NCI-H1436 treated with DMSO at 0.1 percent for 48 hours (cell line): ENCODE results near the gene RPL27A.

Experiments
- DNase-seq: peaks from one replicate; lab custom pipeline; 2025; lab: John Stamatoyannopoulos, UW

The RPL27A gene

DNA sequence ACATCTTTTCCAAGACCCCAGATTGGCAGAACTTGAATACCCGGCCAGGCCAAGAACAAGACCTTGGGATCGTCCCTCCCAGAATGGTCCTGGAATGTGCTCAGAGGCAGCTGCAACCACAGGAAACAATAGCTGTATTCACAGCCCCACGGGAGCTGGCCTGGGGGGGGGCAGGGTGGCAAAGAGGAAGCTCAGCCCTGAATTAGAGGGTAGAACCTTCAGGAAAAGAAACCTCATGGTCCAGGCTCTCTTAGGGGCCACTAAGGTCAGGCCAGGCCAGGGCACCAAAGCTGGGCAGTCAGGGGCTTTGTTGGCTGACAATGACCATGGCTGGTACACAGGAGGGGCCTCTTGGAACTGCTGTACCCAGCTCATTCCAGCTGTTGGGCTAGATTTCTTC, 17.3 kb downstream of the RPL27A start:
- DNase-seq: no peak

DNA sequence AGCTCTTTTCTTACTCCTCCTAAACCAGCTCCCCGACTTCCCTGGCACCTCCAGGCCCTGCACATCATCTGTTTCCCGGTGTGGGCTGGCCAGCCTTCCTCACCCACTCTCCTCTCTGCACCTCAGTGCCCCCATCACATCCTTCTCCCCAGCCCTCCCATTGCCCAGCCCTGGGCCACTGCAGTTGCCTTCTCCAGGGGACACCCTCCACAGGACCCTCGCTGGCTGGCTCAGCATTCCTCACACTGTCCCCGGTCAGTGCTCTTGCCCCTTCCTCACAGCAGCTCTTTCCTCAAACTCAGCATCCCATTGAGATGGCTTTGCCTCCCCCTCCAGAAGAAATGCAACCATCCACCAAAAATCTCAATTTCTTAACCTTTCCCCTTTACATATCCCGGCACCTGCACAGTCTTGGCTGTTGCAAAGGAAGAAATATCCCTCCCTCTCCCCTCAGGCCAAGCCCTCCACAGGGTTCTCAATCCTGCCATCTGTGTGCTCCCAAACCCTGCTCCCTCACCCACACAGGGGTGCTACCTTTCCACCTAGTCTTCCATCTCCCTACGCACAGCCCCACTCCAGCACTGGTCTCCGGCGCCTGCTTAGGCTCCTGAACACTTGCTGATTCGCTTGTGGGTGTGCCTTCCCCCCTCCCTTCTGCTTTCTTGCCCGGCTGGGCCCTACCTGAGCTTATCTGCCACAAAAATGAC, 19.5 kb downstream of the RPL27A start:
- no peak for DNase-seq

DNA sequence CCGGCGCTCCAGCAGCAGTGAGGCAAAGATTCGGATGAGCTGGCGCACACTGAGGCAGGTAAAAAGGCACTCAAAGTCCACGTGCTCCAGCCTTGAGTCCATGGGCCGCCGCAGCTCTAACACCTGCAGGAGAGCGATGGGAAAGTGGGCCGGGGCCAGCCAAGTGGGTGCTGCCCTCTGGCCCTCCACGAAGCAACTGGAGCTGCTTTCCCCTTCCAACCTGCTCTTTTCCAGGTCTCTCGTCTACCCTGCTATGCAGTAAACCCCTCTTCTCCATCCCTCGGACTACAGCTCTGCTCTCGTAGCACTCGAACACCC, 20.0 kb downstream of the RPL27A start:
- DNase-seq: no peak

DNA sequence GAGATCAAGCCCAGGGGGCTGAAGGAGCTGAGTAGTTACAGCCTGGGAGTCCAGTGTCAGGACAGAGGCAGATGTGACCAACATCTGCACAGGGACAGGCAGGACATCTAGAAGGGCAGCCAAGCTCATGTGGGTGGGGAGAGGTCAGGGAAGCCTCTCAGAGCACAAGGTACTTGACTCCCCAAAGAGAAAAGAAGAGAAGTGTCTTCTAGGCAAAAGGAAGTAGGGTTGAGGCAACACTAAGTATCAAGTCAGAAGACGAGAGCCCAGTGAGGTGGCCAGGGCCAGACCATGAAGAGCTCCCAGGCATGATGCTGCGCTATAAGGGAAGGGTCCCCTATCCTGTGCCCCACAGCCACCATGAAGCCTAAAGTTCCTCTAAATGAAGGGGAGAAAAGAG, 21.5 kb downstream of the RPL27A start:
- no peak for DNase-seq

DNA sequence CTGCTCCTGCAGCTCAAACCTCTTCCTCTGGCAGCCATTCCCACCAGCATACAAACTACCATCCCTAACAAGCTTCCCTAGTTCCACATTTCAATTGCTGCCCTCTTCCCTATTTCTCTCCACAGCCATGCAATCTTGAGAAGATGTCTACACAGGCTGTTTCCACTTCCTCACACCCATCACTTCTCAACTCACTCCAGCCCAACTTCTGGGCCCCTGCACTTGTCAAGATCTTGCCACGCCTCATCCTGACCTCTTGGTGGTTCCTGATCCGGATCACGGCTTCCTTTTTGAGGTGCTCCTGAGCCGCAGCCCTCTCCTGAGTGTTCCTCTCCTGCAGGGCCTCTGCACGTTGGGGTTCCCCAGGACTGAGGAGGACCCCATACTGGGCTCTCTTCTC, 22.6 kb downstream of the RPL27A start:
- no peak for DNase-seq

DNA sequence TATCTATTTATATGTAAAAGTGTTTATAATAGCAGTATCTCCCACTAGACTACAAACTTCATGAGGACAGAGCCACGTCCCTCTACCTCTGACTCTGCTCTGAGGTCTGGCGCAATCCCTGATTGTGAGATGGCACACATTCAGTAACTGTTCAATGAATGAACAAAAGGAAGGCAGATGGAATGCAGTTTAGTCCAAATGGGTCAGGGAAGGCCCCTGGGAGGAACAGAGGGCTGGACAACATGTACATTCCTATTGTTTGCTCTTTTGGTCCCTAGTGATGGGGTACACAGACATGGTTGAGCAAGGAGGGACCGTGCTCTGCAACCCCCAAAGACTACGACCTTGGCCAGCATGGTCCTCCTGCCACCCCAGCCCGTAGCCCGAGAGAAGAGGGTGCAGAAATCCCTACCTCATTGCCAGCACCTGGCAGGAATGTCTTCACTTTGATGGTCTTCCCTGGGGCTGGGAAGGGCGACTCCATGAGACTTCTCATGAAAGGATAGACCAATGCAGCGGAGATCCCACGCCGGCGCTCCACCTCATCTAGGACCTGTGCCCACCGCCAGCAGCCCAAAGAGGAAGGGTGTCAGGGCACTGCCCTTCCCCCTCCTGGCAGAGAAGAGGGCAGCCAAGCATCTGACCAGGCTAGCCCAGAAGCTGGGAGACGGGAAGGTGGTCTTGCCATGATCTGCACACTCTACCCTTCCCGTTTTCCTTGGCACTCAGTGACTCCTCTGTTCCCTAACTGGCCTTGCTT, 24.3 kb downstream of the RPL27A start:
- DNase-seq: no peak

DNA sequence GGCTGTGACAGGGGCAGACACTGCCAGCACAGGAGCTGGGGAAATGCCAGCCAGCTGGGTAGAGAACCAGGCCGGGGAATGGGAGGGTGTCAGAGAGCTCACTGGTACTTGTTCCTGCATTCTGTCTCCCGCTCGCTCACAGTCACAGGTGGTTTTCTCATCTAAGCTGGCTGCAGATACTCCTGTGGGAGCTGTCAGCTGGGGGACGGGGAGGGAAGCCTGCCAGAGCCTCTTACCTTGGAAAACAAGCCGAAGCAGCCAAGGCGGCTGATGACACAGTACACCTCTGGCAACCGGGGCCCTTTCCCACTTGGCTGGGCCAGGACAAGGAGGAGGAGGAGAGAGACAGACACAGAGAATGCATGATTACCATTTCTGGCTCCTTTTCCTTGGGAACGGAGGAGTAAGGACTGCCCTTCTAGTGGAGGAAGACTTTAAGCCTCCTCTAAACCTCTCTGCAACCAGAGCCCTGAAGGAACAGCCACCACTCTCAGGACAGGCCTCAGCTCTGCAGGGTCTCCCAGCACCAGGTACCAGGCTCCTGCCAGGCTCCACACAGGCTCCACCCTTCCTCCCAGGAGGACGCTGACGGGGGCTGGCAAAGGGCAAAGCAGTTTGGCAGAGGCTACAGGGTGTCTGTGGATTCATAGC, 25.1 kb downstream of the RPL27A start:
- DNase-seq: no peak

DNA sequence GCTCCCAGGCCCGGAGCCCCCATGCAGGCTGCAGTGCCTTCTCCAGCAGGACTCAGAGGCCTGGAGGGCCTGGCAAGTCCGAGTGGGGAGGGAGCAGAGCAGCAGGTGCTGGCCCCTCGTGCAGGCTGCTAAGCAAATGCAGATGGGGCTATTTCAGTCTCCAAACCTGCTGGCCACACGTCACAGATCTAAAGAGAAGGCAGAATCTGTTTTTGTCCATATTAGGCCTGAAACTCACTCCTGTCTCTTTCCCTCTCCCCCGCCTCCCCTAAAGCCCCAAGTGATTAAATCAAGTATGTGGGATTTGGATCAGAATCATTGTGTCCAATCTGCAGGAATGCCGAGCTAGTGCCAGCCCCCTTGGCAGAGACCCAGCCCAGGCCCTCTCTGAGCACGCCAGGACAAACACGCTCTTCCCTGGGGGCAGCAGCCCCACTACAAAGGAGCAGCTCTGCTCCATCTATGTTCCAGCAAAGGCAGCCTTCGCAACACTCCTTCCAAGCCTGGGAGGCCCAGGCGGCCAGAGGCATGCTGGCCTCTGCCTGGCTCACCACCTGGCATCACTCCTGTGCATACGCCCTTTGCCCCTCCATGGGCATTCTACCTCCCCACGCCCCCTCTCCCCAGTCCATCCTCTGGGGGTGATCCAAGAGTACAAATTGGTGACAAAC, 26.5 kb downstream of the RPL27A start:
- DNase-seq: no peak

DNA sequence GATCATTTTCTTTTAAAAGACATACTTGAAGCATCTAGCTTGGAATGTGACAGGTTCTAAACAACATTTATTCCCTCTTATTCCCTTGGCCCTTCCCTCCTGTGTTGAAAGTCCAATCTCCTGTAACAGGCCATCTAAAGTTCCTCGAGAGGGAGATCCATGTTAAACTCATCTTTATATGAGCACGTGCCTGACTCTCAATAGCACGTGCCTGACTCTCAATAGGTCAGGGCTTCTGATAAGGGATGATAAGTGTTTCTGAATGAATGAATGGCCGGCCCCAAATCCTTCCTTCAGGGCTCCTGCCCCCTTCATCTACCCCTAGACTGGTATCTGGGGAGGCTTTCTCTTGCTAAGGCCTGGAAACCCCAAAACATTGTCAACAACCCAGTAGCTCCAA, 27.2 kb downstream of the RPL27A start:
- no peak for DNase-seq

DNA sequence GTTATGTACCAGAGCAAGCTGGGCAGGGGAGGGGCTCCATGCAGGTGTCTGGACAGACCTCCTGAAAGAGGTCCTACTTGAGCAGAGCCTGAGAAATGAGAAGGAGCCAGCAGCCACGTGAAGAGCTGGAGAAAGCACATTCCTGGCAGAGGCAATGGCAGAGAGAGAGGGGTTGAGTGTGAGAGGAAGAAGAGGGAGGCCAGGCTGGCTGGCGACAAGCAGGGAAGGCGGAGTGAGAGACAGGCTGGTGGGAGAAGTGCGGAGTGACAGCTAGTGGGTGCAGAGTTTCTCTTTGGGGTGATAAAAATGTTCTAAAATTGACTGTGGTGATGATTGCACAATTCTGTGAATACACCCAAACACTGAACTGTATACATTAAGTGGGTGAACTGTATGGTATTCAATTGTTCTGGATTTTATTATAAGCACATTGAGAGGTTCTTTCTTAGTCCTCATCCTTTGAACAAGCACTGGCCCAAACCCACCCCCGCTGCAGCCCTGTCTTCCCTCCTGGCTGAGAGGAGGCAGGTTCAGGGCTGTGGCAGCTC, 29.4 kb downstream of the RPL27A start:
- DNase-seq: no peak

DNA sequence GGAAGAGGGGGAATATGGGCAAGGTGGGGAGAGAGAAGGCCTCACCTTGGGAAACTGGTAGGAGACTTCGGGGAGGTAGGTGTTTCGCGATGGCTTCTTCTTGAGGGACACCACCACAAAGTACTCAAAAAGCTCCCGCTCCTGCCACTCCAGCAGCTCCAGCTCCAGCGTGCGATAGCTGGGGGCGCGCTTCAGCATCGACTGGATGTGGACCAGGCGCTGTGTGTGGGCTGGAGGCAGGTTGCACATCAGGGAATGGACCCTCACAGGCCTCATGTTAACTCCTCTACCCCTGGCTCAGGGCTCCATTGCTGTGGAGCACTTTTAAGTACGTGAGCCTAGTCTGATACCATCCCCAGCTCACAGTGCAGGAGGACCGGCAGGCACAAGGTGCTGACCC, 29.9 kb downstream of the RPL27A start:
- DNase-seq: no peak

DNA sequence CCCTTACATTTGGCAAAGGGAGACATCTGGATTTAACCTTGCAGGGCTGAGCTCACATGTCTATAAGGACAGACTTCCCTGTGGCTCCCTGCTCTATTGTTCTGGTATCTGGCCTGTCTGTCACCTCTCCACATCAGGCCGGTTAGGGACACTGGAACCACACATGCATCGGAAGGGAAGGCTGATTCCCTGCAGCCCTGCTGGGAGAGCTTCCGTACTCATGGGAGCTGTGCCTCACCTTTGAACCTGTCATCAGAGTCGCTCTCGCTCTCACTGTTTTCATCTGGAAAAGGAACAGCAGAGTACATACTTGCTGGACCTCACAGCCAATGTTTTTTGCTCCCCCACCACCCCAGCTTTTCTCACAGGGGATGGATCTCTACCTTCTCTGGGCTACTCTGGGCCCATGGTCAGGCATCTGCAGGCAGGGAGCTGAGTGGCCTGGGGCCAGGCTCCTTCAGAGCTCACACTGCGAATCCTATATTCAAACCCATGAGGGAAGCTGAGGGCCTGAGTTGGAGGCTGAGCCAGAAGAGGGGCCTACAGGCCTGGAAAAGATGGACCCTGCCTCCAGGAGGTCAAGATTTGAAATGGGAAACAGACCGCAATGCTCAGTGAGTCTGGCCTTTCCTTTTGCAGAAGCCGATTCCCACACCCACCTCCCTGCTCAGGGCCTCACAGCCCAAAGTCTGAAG, 31.3 kb downstream of the RPL27A start:
- DNase-seq: no peak

DNA sequence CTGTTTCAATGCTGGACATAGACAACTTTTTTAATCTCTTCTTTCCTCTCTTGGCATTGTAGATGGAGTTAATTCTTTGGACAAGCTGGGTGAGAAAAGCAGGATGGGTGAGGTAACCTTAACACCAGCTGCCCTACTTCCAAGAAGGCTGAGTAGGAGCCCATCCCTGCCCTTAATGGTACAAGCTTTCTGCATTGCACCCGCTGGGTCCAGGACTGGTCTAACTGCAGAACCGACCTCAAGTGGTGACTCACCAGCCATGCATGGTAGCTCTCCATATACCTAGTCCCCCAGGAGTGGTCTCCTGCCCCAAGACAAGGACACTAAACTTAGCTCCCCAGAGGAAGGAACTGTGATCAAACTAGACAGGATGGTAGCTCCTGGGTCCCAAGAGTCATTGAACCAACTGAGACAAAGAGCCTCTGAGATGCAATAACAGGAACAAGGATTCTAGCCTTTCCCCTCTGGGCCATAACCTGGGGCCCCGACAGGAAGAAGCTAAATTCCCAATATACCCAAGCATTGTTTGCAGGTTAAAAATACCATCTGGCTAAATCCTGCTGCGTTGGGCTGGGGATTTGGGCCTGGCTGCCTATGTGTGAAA, 32.1 kb downstream of the RPL27A start:
- no peak for DNase-seq

DNA sequence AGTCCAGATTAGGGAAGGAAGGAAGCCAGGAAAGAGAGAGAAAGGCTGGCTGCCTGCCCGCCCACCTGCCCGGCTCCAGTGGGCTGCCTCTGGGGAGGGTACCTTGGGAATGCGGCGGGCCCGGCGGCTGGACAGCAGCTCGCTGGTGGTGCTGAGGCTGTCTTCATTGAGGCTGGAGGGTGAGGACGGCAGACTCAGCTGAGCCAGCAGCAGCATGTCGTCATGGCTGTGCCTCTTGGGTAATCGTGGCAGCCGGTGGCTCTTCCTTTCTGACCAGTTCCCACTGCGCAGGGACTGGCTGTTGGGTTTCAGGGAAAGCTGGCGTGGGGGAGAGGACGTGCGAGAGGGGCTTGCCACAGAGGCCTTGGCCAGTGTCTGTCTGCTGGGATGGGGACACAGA, 32.9 kb downstream of the RPL27A start:
- no peak for DNase-seq

DNA sequence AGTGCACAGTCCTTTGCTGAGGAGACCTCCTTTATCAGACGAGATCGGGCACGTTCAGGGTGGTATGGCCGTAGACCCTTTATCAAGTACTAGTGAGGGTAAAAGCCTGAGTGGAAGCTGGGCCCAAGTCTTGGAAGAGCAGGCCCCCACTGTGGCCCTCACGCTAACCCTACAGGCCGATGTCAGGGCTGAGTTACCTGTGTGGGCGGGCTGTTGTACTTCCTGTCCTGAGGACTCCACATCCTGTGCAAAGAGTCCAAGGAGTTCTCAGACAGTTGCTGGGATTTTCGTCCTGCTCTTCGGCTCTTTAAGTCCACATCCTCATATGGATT, 34.9 kb downstream of the RPL27A start:
- DNase-seq: no peak

DNA sequence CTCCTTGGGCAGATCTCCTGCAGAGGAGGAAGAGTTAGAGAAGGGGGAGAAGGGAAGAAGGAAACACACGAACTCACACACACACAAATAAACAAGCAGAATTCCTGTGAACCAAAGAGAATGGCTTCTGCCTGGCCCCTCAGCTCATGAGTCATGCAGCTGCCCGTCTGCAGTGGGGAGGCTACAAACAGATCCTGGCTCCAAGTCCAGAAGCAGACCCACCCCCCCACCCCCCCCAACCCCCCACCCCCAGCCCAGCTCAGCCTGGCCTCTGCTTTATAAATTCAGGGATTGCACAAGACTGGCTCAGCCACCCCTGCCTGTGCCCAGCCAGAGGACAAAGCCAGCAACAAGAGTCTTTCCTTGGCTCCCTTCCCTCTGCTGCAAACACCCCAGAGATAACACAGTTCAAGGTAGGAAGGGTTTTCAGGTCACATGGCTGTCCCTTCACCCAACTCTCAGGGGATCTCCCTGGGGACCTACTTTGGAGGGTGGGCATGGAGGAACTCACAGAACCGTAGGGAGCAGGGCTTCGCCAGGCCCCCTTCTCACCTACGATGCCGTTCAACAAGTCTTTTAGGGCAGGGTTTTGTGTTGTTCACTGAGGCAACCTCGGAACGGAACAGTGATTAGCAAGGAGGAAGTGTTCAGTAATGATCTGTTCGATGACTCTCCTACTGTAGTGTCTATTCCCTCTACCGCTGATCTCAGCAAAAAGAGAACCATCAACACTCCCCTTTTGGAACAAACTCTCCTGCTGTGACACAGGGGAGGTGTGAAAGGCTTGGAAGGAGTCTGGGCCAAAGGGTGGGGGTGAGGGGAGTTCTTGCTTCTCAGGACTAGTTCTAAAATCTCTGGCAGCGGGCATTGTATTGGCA, 35.5 kb downstream of the RPL27A start:
- no peak for DNase-seq

DNA sequence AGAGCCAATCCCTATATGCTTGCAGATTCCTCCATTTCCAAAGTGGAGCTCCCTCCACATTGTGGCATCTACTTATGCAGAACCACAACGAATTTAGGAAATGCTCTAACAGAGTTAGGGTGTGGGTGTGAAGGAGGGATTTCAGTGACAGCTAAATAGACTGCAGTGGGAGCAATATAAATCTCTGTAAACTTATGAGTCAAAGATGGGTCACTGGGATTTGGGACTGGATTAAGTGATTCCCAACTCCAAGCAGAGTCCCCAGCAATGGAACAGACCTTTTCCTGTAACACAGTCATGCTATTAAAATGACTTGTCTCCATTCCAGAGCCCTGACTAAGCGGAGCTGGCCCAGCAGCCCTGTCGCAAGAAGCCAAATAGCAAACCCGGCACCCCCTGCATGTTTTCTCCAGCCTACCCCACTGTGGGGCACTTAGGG, 36.6 kb downstream of the RPL27A start:
- no peak for DNase-seq

DNA sequence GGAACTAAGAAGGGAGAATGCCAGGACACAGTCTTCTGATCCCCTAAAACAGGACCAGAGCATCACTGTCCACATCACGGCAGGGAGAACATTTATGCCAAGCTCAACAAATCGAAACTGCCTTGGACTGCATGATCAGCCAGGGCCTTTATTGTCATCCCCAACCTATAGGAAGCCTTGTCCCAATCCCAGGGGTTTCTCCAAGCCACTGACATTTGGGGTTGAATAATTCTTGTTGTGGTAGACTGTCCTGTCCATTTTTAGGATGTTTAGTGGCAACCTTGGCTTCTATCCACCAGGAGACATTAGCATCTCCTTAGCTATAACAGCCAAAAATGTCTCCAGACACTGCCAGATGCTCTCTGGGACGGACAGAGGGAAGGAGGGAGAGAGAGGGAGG, 37.1 kb downstream of the RPL27A start:
- DNase-seq: no peak

DNA sequence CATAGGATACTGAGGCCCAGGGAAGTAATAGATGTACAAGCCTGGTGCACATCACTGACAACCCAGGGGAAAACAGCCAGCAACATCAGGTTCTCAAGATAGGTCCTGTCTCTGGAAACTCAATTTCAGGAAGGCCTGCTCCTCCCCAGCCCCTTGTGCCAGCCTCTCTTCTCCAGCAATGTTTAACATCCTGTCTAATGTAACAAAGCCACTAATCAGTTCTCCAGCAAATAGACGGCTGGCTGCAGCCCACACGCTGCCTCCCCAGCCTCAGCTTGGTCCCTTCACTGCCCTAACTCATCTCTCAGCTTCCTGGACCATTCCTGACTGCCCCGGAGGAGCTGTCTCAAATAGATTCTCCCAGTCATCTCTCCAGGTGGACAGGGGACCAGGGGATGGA, 37.8 kb downstream of the RPL27A start:
- no peak for DNase-seq

DNA sequence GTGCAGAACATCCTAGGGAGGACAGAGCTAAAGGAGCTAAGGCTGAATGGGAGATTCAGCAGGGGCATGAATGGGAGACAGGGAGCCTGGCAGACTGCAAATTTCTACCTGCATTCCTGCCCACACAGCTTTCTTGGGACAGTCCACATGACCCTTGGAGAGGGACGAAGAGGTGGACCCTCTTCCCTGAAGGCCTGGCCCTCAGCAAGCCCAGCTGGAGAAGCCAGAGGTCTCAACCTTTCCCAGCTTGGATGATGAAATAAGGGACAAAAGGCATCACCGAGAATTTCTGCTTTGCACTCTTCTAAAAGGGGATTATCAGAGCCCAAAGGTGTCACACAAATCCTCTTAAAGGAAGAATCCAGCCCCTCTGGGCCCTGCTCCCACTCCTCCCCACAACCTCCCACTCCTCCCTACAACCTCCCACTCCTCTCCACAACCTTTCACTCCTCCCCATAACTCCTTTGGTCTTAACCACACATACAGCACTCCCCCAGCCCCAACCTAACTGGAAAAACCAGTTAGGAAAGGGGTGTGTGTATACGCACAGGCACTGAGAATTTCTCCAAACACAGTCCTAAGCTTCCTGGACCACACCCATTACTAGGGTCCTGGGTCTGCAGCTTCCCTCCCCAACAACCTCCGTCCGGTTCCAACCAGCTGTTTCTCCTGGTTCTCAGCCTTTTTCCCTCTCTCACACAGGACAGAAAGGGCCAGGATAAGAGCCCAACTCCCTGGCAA, 38.4 kb downstream of the RPL27A start:
- DNase-seq: no peak
